Activated CD4-positive, CD25-positive, alpha-beta regulatory T cell treated with anti-CD3 and anti-CD28 coated beads, Interleukin-2, amount 50 U/mL, for 16 hours (primary cell): ENCODE measurements around the gene FXYD2.

Experiments
- DNase-seq: peaks from one replicate; pipeline ENCODE4 v3.0.0-alpha.2; 2020; ENCODE audit warnings: low read depth, low spot score

The FXYD2 gene

GRCh38 chr11:117835576-117835975, 11.0 kb upstream of the FXYD2 start:
- DNase-seq: no peak

- no peak for DNase-seq
Measured at GRCh38 chr11:117834838-117835443, 10.4 kb upstream of the FXYD2 start.

GRCh38 chr11:117834068-117834810, 9.7 kb upstream of the FXYD2 start:
- no peak for DNase-seq

- no peak for DNase-seq
Measured at GRCh38 chr11:117833401-117833891, 8.9 kb upstream of the FXYD2 start.

GRCh38 chr11:117832511-117832910, 8.0 kb upstream of the FXYD2 start:
- DNase-seq: no peak

- DNase-seq: no peak
Measured at GRCh38 chr11:117831661-117832415, 7.3 kb upstream of the FXYD2 start.

- DNase-seq: no peak
Measured at GRCh38 chr11:117830674-117831351, 6.3 kb upstream of the FXYD2 start.

- no peak for DNase-seq
Measured at GRCh38 chr11:117830072-117830471, 5.5 kb upstream of the FXYD2 start.

GRCh38 chr11:117829369-117829725, 4.8 kb upstream of the FXYD2 start:
- DNase-seq: no peak

- DNase-seq: peak; percentile 50
Measured at GRCh38 chr11:117828611-117829368, 4.2 kb upstream of the FXYD2 start.

- no peak for DNase-seq
Measured at GRCh38 chr11:117827521-117828511, 3.3 kb upstream of the FXYD2 start.

GRCh38 chr11:117826832-117827231, 2.3 kb upstream of the FXYD2 start:
- DNase-seq: no peak

- DNase-seq: no peak
Measured at GRCh38 chr11:117826190-117826570, 1.6 kb upstream of the FXYD2 start.

- no peak for DNase-seq
Measured at GRCh38 chr11:117825538-117826189, 1.1 kb upstream of the FXYD2 start.

GRCh38 chr11:117823946-117824420, 561 bp downstream of the FXYD2 start:
- no peak for DNase-seq

GRCh38 chr11:117823294-117823945, 1.1 kb downstream of the FXYD2 start:
- DNase-seq: no peak

- DNase-seq: no peak
Measured at GRCh38 chr11:117822074-117823033, 2.2 kb downstream of the FXYD2 start.

GRCh38 chr11:117821431-117821830, 3.1 kb downstream of the FXYD2 start:
- no peak for DNase-seq
